Transverse colon (tissue), 4 donors: ENCODE measurements around the gene GGA3. TPM values are rescaled to one million over a fixed set of nuclear protein-coding genes. Genes with fewer than 3 reads are reported as not detected.
A peak's percentile ranks its signal among the peaks of the same experiment; 100 is the strongest.

Experiments used
- DNase-seq: peaks from one replicate; pipeline ENCODE4 v3.0.0-alpha.2; 2019
- H3K27ac ChIP-seq, 4 donors: fragments of 200-600 bp; sonication (generic); 2 replicates each; pipeline ENCODE4 v1.5.1; 2016 to 2018; ENCODE audit warnings: inconsistent platforms in 4 of 4
- H3K27me3 ChIP-seq: fragments of 200-600 bp; sonication (generic); 2 replicates; pipeline ENCODE4 v1.5.1; 2017; ENCODE audit warnings: inconsistent platforms
- H3K36me3 ChIP-seq, 4 donors: fragments of 200-600 bp; sonication (generic); 2 replicates each; pipeline ENCODE4 v1.5.1; 2017 to 2019; ENCODE audit warnings: inconsistent platforms in 4 of 4
- H3K4me1 ChIP-seq, 4 donors: fragments of 200-600 bp; sonication (generic); 2 replicates each; pipeline ENCODE4 v1.5.1; 2017 to 2020; ENCODE audit warnings: inconsistent platforms in 4 of 4
- H3K4me3 ChIP-seq, 4 donors: fragments of 200-600 bp; sonication (generic); 1 replicate in 1 of 4; 2 replicates in 3 of 4; pipeline versions ENCODE4 v1.5.1 to v1.6.1; 2017 to 2019; ENCODE audit warnings: inconsistent platforms in 4 of 4
- H3K9me3 ChIP-seq, 2 donors: fragments of 200-600 bp; sonication (generic); 2 replicates each; pipeline ENCODE4 v1.5.1; 2017 to 2019; ENCODE audit warnings: inconsistent platforms in 2 of 2
- CTCF ChIP-seq, 5 experiments: fragments of 200-600 bp in 3 of 5; fragments of 450-650 bp in 2 of 5; sonication (generic) in 3 of 5; IDR thresholded peaks; 1 replicate in 2 of 5; 2 replicates in 3 of 5; pipeline ENCODE4 v1.5.1; 2016 to 2017; ENCODE audit warnings: antibody characterized with exemption in 5 of 5, inconsistent platforms in 3 of 5, mild to moderate bottlenecking in 2 of 5, moderate library complexity in 1 of 5
- EP300 ChIP-seq: sonication (generic); formaldehyde crosslinking; IDR thresholded peaks from one replicate; pipeline ENCODE4 v1.6.1; 2017; ENCODE audit warnings: antibody characterized with exemption, low read depth
- POLR2A ChIP-seq: fragments of 450-650 bp; IDR thresholded peaks from one replicate; pipeline ENCODE4 v1.6.1; 2016; ENCODE audit warnings: antibody characterized with exemption, mild to moderate bottlenecking, moderate library complexity
- POLR2AphosphoS5 ChIP-seq, 3 donors: sonication (generic); formaldehyde crosslinking; IDR thresholded peaks; one replicate each; pipeline ENCODE4 v1.6.1; 2016; ENCODE audit warnings: antibody characterized with exemption in 3 of 3
- WGBS, 2 donors: methylation state at CpG; one replicate each; pipeline ENCODE4 v1.1.5; 2018; ENCODE audit warnings: low coverage in 1 of 2; 5-methylcytosine and 5-hydroxymethylcytosine counted together
- in situ Hi-C, 4 donors: fragments of 200-750 bp; cut with MboI; loops; one replicate each; pipeline versions ENCODE4 v1.15.0 to v1.15.1; 2017; ENCODE audit warnings: low sequenced_read_pairs in 3 of 4, low pct_ligation_motif_present in 1 of 4, low pct_unique_long_range_greater_than_20kb in 1 of 4
- intact Hi-C: fragments of 100-400 bp; cut with DNase I; formaldehyde crosslinking; loops from one replicate; pipeline ENCODE4 v1.15.1; 2023; ENCODE audit warnings: low total_unique reads
- total RNA-seq, 4 donors: library from RNA; depleted of rRNA; stranded (reverse); fragments of >200 nt; gene quantifications; one replicate each; pipeline ENCODE4 v1.1.0, GENCODE V29; 2016

Gene GGA3
- total RNA-seq, 4 donors from 2014 or later, result 36.2 to 134 (median 59.0) TPM

GRCh38 chr17:75249564-75249963, 11.8 kb downstream of the GGA3 start:
- WGBS, 2 donors, result 76 to 90% methylated on average over 2 to 4 of the region's 4 CpGs

GRCh38 chr17:75246404-75246803, 15.0 kb downstream of the GGA3 start:
- no peaks in the 10 kb centered on the region for H3K9me3 ChIP-seq
- H3K36me3 ChIP-seq, result peaks cover 0 to 50% (median 15%) of the 10 kb centered on the region in 4 donors
- no peak for DNase-seq
- H3K4me3 ChIP-seq, result no peak overlapping the region
- intact Hi-C loops, result no loop called here
- H3K27ac ChIP-seq, result no peak overlapping the region
- 87 to 95% methylated on average over 6 to 11 of the region's 12 CpGs for WGBS, 2 donors
- in situ Hi-C loops, result no loop called here
- no peaks in the 10 kb centered on the region for H3K27me3 ChIP-seq
- H3K4me1 ChIP-seq, result peaks cover 0 to 15% (median 0%) of the 10 kb centered on the region in 4 donors
- TF ChIP-seq CTCF (IDR thresholded peaks at IDR 0.05) (no peak), EP300 (no peak), POLR2AphosphoS5 (IDR thresholded peaks at IDR 0.05) (no peak), POLR2A (no peak)

More at GRCh38 chr17:75249564-75249963, 11.8 kb downstream of the GGA3 start:
- Histone ChIP-seq H3K36me3 (peaks cover 0 to 20% (median 7%) of the 10 kb centered on the region in 4 donors), H3K27ac (peak overlapping the region; percentile 8 to 63 (median 36)), H3K4me3 (peak overlapping the region in 1 of 4 donors; percentile 23), H3K4me1 (peaks cover 0 to 15% (median 0%) of the 10 kb centered on the region in 4 donors), H3K27me3 (no peaks in the 10 kb centered on the region), H3K9me3 (no peaks in the 10 kb centered on the region)
- in situ Hi-C loops (no loop called here), intact Hi-C loops (no loop called here)
- no peak for DNase-seq
- no peak for TF ChIP-seq POLR2A
- no peak for TF ChIP-seq CTCF (IDR thresholded peaks at IDR 0.05)
- no peak for TF ChIP-seq EP300
- TF ChIP-seq POLR2AphosphoS5 (IDR thresholded peaks at IDR 0.05), result no peak

GRCh38 chr17:75245011-75245410, 16.4 kb downstream of the GGA3 start:
- Histone ChIP-seq H3K4me3 (no peak overlapping the region), H3K27ac (peak overlapping the region in 1 of 4 donors; percentile 51), H3K9me3 (no peaks in the 10 kb centered on the region), H3K4me1 (peaks cover 0 to 6% (median 0%) of the 10 kb centered on the region in 4 donors), H3K27me3 (no peaks in the 10 kb centered on the region), H3K36me3 (peaks cover 0 to 61% (median 17%) of the 10 kb centered on the region in 4 donors)
- no peak for DNase-seq
- intact Hi-C loops (no loop called here), in situ Hi-C loops (no loop called here)
- WGBS, 2 donors, result 89 to 90% methylated on average over 4 to 6 of the region's 6 CpGs
- no peak for TF ChIP-seq EP300
- no peak for TF ChIP-seq POLR2A
- TF ChIP-seq CTCF (IDR thresholded peaks at IDR 0.05), result no peak
- TF ChIP-seq POLR2AphosphoS5 (IDR thresholded peaks at IDR 0.05), result no peak

- no peaks in the 10 kb centered on the region for H3K9me3 ChIP-seq
- WGBS, 2 donors, result 71 to 95% methylated on average over 5 to 22 of the region's 22 CpGs
- peaks cover 0 to 66% (median 21%) of the 10 kb centered on the region in 4 donors for H3K36me3 ChIP-seq
- no peaks in the 10 kb centered on the region for H3K4me1 ChIP-seq
- in situ Hi-C loops (no loop called here), intact Hi-C loops (no loop called here)
- peak; percentile 52 for DNase-seq
- TF ChIP-seq POLR2AphosphoS5 (IDR thresholded peaks at IDR 0.05) (no peak), POLR2A (no peak), CTCF (IDR thresholded peaks at IDR 0.05) (no peak), EP300 (no peak)
- peak overlapping the region in 1 of 4 donors; percentile 51 for H3K27ac ChIP-seq
- no peak overlapping the region for H3K4me3 ChIP-seq
- H3K27me3 ChIP-seq, result no peaks in the 10 kb centered on the region
Observed at GRCh38 chr17:75244133-75244866, 17.1 kb downstream of the GGA3 start.
